HL-60 (cell line): ENCODE data around the gene ABCG4.

Experiments
- GABPA ChIP-seq: IDR thresholded peaks from 2 replicates; pipeline ENCODE4 v1.6.1; 2012; ENCODE audit warnings: low read depth
- POLR2AphosphoS5 ChIP-seq: IDR thresholded peaks from 2 replicates; pipeline ENCODE4 v1.6.1; 2012; ENCODE audit warnings: low read depth
- REST ChIP-seq: IDR thresholded peaks from 2 replicates; pipeline ENCODE4 v1.6.1; 2012; ENCODE audit warnings: low read depth; ENCODE audit not compliant: insufficient replicate concordance
- SPI1 ChIP-seq: IDR thresholded peaks from 2 replicates; pipeline ENCODE4 v1.6.1; 2012; ENCODE audit warnings: low read depth, mild to moderate bottlenecking, borderline replicate concordance
- TF ChIP-seq, protein P1 (sequence below): IDR thresholded peaks from one replicate; pipeline ENCODE4 v1.5.1; 2011; ENCODE audit warnings: low read length, control low read depth, inconsistent platforms; ENCODE audit not compliant: insufficient read depth

DNA sequence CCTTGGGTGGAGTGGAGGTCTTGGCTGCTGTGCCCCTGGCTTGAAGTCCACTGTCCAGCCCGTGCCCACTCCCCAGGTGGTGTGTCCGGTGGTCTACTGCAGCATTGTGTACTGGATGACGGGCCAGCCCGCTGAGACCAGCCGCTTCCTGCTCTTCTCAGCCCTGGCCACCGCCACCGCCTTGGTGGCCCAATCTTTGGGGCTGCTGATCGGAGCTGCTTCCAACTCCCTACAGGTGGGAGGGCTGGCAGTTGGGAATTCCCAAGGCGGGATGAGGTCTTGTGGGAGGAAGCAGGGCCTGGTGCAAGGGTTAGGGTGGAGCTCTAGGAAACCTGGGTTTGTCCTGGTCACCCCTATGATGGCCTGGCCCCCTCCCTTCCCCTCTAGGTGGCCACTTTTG lies 11.3 kb downstream of the ABCG4 start:
- TF ChIP-seq, protein P1, sequence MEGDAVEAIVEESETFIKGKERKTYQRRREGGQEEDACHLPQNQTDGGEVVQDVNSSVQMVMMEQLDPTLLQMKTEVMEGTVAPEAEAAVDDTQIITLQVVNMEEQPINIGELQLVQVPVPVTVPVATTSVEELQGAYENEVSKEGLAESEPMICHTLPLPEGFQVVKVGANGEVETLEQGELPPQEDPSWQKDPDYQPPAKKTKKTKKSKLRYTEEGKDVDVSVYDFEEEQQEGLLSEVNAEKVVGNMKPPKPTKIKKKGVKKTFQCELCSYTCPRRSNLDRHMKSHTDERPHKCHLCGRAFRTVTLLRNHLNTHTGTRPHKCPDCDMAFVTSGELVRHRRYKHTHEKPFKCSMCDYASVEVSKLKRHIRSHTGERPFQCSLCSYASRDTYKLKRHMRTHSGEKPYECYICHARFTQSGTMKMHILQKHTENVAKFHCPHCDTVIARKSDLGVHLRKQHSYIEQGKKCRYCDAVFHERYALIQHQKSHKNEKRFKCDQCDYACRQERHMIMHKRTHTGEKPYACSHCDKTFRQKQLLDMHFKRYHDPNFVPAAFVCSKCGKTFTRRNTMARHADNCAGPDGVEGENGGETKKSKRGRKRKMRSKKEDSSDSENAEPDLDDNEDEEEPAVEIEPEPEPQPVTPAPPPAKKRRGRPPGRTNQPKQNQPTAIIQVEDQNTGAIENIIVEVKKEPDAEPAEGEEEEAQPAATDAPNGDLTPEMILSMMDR: no peak
- TF ChIP-seq GABPA (no peak), POLR2AphosphoS5 (no peak), REST (no peak), SPI1 (no peak)
